Measurements from ENCODE around the gene THSD4. TPM values are rescaled to one million over a fixed set of nuclear protein-coding genes. Genes with fewer than 3 reads are reported as not detected.

The THSD4 gene
- total RNA-seq, 4 donors from 2014 or later: 10.7 to 59.5 (median 49.0) TPM

- Histone ChIP-seq H3K27ac (peak overlapping the region in 2 of 4 donors; percentile 29 to 90), H3K4me1 (peaks cover 0 to 28% (median 6%) of the 10 kb centered on the region in 4 donors), H3K27me3 (no peaks in the 10 kb centered on the region), H3K9me3 (no peaks in the 10 kb centered on the region), H3K36me3 (no peaks in the 10 kb centered on the region), H3K4me3 (peak overlapping the region in 2 of 4 donors; percentile 14 to 38)
- TF ChIP-seq POLR2A (IDR thresholded peaks at IDR 0.05) (no peak), CTCF (IDR thresholded peaks at IDR 0.05) (no peak)
- DNase-seq: no peak
Observed at GRCh38 chr15:71332431-71333004, 217.2 kb downstream of the THSD4 start.

DNA sequence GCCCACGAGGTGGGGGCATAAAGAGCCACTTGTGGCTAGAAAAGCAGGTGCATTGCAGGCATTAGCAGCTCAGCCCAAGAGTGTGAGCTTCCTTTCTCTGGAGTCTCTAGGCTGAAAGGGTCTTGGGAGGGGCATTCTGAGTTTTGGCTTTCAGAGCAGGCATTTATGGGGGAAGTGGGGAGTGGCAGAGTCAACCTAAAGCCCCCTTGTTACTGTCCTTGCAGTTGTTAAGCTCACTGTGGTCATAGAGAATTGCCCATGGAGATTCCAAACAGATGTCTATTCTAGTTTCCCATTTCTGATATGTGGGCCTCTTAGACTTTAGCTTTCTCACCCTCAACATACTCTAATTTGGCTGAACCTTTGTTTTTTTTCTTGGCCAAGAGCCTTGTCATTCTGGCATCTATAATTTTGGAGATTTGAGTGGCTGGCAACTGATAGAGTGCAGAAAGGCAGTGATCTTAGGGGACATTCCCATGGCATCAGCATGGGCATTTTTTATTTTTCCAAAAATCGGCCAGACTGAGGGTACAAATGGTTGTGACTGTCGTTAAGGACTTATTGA is 217.9 kb downstream of the THSD4 start:
- no peaks in the 10 kb centered on the region for H3K36me3 ChIP-seq
- peak overlapping the region in 1 of 4 donors; percentile 28 for H3K27ac ChIP-seq
- no peak for TF ChIP-seq POLR2A (IDR thresholded peaks at IDR 0.05)
- TF ChIP-seq CTCF (IDR thresholded peaks at IDR 0.05): no peak
- DNase-seq: no peak
- H3K9me3 ChIP-seq: no peaks in the 10 kb centered on the region
- peaks cover 0 to 23% (median 6%) of the 10 kb centered on the region in 4 donors for H3K4me1 ChIP-seq
- H3K4me3 ChIP-seq: peak overlapping the region in 1 of 4 donors; percentile 38
- H3K27me3 ChIP-seq: no peaks in the 10 kb centered on the region

DNA sequence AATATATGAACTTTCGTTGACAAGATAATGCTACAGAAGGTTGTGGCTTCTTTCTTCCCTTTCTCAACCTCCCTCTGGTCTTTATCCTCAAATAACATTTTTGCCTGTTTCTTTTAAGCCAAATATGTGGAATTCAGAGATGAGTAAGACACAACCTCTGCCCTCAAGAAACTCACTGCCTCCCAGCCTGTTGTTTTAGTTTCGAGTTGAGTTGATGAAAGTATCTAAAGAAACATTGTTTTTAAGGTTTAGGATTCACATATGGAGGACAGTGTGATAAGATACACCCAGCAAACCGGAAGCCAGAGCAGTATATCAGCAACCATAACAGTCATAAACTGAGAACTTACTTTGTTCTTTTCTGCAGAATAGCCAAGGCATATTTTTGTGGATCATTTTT is 218.6 kb downstream of the THSD4 start:
- Histone ChIP-seq H3K27me3 (no peaks in the 10 kb centered on the region), H3K9me3 (no peaks in the 10 kb centered on the region), H3K4me1 (peaks cover 0 to 18% (median 4%) of the 10 kb centered on the region in 4 donors), H3K4me3 (peak overlapping the region in 1 of 4 donors; percentile 38), H3K27ac (peak overlapping the region in 2 of 4 donors; percentile 4 to 15), H3K36me3 (no peaks in the 10 kb centered on the region)
- TF ChIP-seq POLR2A (IDR thresholded peaks at IDR 0.05) (no peak), CTCF (IDR thresholded peaks at IDR 0.05) (no peak)
- DNase-seq: no peak

DNA sequence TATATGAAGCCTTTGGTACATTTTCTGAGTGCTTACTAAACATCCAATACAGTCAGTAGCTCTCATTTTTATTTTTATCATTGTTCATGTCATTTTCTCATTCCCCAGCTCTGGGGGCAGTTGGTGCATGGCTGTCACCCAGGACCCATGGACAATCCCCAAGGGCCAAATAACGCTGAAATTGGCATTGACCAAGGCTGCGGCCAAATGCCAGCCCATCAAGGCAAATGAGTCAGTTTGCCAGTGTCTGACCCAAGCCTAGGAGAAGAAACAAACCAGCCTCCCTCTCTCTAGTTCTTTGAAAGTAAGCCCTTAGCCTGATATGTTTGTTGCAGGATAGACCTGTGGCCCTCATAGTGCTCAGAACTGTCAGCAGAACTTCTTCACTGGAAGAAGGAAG is 219.2 kb downstream of the THSD4 start:
- Histone ChIP-seq H3K36me3 (no peaks in the 10 kb centered on the region), H3K9me3 (no peaks in the 10 kb centered on the region), H3K4me1 (peaks cover 0 to 12% (median 0%) of the 10 kb centered on the region in 4 donors), H3K27ac (peak overlapping the region in 2 of 4 donors; percentile 4 to 15), H3K27me3 (no peaks in the 10 kb centered on the region), H3K4me3 (peak overlapping the region in 1 of 4 donors; percentile 38)
- no peak for TF ChIP-seq POLR2A (IDR thresholded peaks at IDR 0.05)
- TF ChIP-seq CTCF (IDR thresholded peaks at IDR 0.05): no peak
- DNase-seq: no peak

- Histone ChIP-seq H3K4me1 (peaks cover 0 to 9% (median 0%) of the 10 kb centered on the region in 4 donors), H3K27ac (no peak overlapping the region), H3K9me3 (no peaks in the 10 kb centered on the region), H3K27me3 (no peaks in the 10 kb centered on the region), H3K4me3 (peak overlapping the region in 1 of 4 donors; percentile 38), H3K36me3 (no peaks in the 10 kb centered on the region)
- no peak for TF ChIP-seq POLR2A (IDR thresholded peaks at IDR 0.05)
- no peak for TF ChIP-seq CTCF (IDR thresholded peaks at IDR 0.05)
- DNase-seq: no peak
Observed at GRCh38 chr15:71334873-71335272, 219.6 kb downstream of the THSD4 start.
